GM23338 (cell line): ENCODE measurements around the gene AOPEP. TPM values are rescaled to one million over a fixed set of nuclear protein-coding genes. Genes with fewer than 3 reads are reported as not detected.
A peak's percentile ranks its signal among the peaks of the same experiment; 100 is the strongest.

ENCODE experiments used
- ATAC-seq: fragments of 200-7000 bp; cut with Tn5 transposase; 3 replicates; pipeline ENCODE4 v1.9.1; 2020
- DNase-seq: peaks from one replicate; pipeline ENCODE4 v3.0.0-alpha.2; 2015; ENCODE audit warnings: low spot score
- H2AFZ ChIP-seq: fragments of 200-600 bp; sonication (generic); 2 replicates; pipeline ENCODE4 v1.8.0; 2016; ENCODE audit warnings: antibody characterized with exemption, mild to moderate bottlenecking, moderate library complexity
- H3F3A ChIP-seq: fragments of 200-600 bp; sonication (generic); replicated peaks from 2 replicates; pipeline ENCODE4 v1.8.0; 2017; ENCODE audit warnings: antibody characterized with exemption, mixed run types, low read depth
- H3K27ac ChIP-seq: fragments of 200-600 bp; sonication (generic); 2 replicates; pipeline ENCODE4 v1.6.1; 2016; ENCODE audit warnings: low read depth
- H3K27me3 ChIP-seq: fragments of 200-600 bp; sonication (generic); 2 replicates; pipeline ENCODE4 v1.8.0; 2016; ENCODE audit warnings: mild to moderate bottlenecking, mixed run types, moderate library complexity; ENCODE audit not compliant: insufficient read depth
- H3K36me3 ChIP-seq: fragments of 200-600 bp; sonication (generic); 2 replicates; pipeline ENCODE4 v1.8.0; 2016; ENCODE audit warnings: mild to moderate bottlenecking; ENCODE audit not compliant: insufficient read depth
- H3K4me1 ChIP-seq: fragments of 200-600 bp; sonication (generic); 2 replicates; pipeline ENCODE4 v1.8.0; 2016; ENCODE audit warnings: mild to moderate bottlenecking, moderate library complexity; ENCODE audit not compliant: insufficient read depth
- H3K4me2 ChIP-seq: fragments of 200-600 bp; sonication (generic); 2 replicates; pipeline ENCODE4 v1.7.1; 2017; ENCODE audit warnings: mixed run types
- H3K4me3 ChIP-seq: fragments of 200-600 bp; sonication (generic); 2 replicates; pipeline ENCODE4 v1.6.1; 2016; ENCODE audit warnings: mixed run types
- H3K79me2 ChIP-seq: fragments of 200-600 bp; sonication (generic); replicated peaks from 2 replicates; pipeline ENCODE4 v1.8.0; 2017; ENCODE audit warnings: mild to moderate bottlenecking; ENCODE audit not compliant: insufficient read depth
- H3K9me2 ChIP-seq: fragments of 200-600 bp; sonication (generic); 2 replicates; pipeline ENCODE4 v1.8.0; 2017; ENCODE audit not compliant: insufficient read depth
- H4K20me1 ChIP-seq: fragments of 200-600 bp; sonication (generic); replicated peaks from 2 replicates; pipeline ENCODE4 v1.8.0; 2017; ENCODE audit warnings: mild to moderate bottlenecking; ENCODE audit not compliant: insufficient read depth
- H3K27ac Mint-ChIP-seq: 2 replicates; pipeline ENCODE4 v1.8.0; 2020; ENCODE audit warnings: inconsistent platforms, mild to moderate bottlenecking, moderate library complexity, mixed read lengths
- H3K27me3 Mint-ChIP-seq: 3 replicates; pipeline ENCODE4 v1.8.0; 2022; ENCODE audit warnings: low read depth, mild to moderate bottlenecking, moderate library complexity, mixed read lengths, inconsistent platforms; ENCODE audit not compliant: insufficient read depth, poor library complexity
- H3K36me3 Mint-ChIP-seq: 3 replicates; pipeline ENCODE4 v1.8.0; 2021; ENCODE audit warnings: low read depth, mild to moderate bottlenecking, inconsistent platforms, moderate library complexity, mixed read lengths
- H3K4me1 Mint-ChIP-seq: 3 replicates; pipeline ENCODE4 v1.8.0; 2020; ENCODE audit warnings: mild to moderate bottlenecking, inconsistent platforms, mixed read lengths
- H3K4me3 Mint-ChIP-seq: 3 replicates; pipeline ENCODE4 v1.8.0; 2021; ENCODE audit warnings: moderate library complexity, mild to moderate bottlenecking, inconsistent platforms, mixed read lengths
- H3K9me3 Mint-ChIP-seq: 3 replicates; pipeline ENCODE4 v1.8.0; 2020; ENCODE audit warnings: moderate library complexity, mild to moderate bottlenecking, inconsistent platforms, mixed read lengths
- CREB1 ChIP-seq: fragments of 250-450 bp; sonication (Bioruptor Pico); IDR thresholded peaks from 2 replicates; pipeline ENCODE4 v1.5.0; 2020; ENCODE audit warnings: low read depth, mild to moderate bottlenecking, moderate library complexity
- CTCF ChIP-seq, 2 experiments: fragments of 200-600 bp in 1 of 2; sonication (generic) in 1 of 2; conservative IDR thresholded peaks; 2 replicates each; pipeline versions ENCODE4 v1.5.1 to v1.6.1; 2016 to 2017; ENCODE audit warnings: antibody characterized with exemption in 2 of 2, low read depth in 2 of 2, mild to moderate bottlenecking in 2 of 2, moderate library complexity in 1 of 2
- ETS1 ChIP-seq: IDR thresholded peaks from 2 replicates; pipeline ENCODE4 v1.6.1; 2016; ENCODE audit warnings: antibody characterized with exemption
- EZH2 ChIP-seq: fragments of 200-600 bp; sonication (generic); IDR thresholded peaks from one replicate; pipeline ENCODE4 v1.8.0; 2017; ENCODE audit warnings: antibody characterized with exemption, mild to moderate bottlenecking, low read depth; ENCODE audit not compliant: unreplicated experiment
- EZH2phosphoT487 ChIP-seq: fragments of 200-600 bp; sonication (generic); IDR thresholded peaks from one replicate; pipeline ENCODE4 v1.8.1; 2018; ENCODE audit warnings: antibody characterized with exemption; ENCODE audit not compliant: unreplicated experiment
- JUNB ChIP-seq: IDR thresholded peaks from one replicate; pipeline ENCODE4 v1.6.1; 2016; ENCODE audit warnings: antibody characterized with exemption; ENCODE audit not compliant: unreplicated experiment
- NANOG ChIP-seq: IDR thresholded peaks from 2 replicates; pipeline ENCODE4 v1.6.1; 2016; ENCODE audit warnings: antibody characterized with exemption, borderline replicate concordance
- POLR2AphosphoS5 ChIP-seq: IDR thresholded peaks from 2 replicates; pipeline ENCODE4 v1.6.1; 2016; ENCODE audit warnings: antibody characterized with exemption, low read depth
- REST ChIP-seq: IDR thresholded peaks from one replicate; pipeline ENCODE4 v1.6.1; 2018; ENCODE audit warnings: antibody characterized with exemption; ENCODE audit not compliant: unreplicated experiment
- STAT1 ChIP-seq: IDR thresholded peaks from one replicate; pipeline ENCODE4 v1.6.1; 2016; ENCODE audit warnings: antibody characterized with exemption; ENCODE audit not compliant: unreplicated experiment
- ZNF114 ChIP-seq: fragments of 250-450 bp; sonication (Bioruptor Pico); IDR thresholded peaks from 2 replicates; pipeline ENCODE4 v1.5.0; 2020; ENCODE audit warnings: mild to moderate bottlenecking, moderate library complexity
- ZNF331 ChIP-seq: fragments of 250-450 bp; sonication (Bioruptor Pico); IDR thresholded peaks from 2 replicates; pipeline ENCODE4 v1.5.0; 2020; ENCODE audit warnings: low read depth, mild to moderate bottlenecking, moderate library complexity
- polyA plus RNA-seq: library from polyadenylated mRNA; unstranded; fragments of >200 nt; fragmentation: Nextera tagmentation; extraction: Ambion mirVana; gene quantifications from 2 replicates; pipeline ENCODE4 v1.2.1, GENCODE V29; 2016
- total RNA-seq: library from RNA; depleted of rRNA; stranded (reverse); fragments of >200 nt; shearing (Covaris generic); gene quantifications from 2 replicates; pipeline ENCODE4 v1.2.3, GENCODE V29; 2014
- TF ChIP-seq, protein P1 (sequence below): fragments of 250-450 bp; sonication (Bioruptor Pico); IDR thresholded peaks from 2 replicates; pipeline ENCODE4 v1.5.0; 2020; ENCODE audit warnings: mild to moderate bottlenecking, moderate library complexity

AOPEP gene
- total and polyA plus RNA-seq, 2 experiments from 2014 or later = 7.0 to 16.5 TPM

DNA sequence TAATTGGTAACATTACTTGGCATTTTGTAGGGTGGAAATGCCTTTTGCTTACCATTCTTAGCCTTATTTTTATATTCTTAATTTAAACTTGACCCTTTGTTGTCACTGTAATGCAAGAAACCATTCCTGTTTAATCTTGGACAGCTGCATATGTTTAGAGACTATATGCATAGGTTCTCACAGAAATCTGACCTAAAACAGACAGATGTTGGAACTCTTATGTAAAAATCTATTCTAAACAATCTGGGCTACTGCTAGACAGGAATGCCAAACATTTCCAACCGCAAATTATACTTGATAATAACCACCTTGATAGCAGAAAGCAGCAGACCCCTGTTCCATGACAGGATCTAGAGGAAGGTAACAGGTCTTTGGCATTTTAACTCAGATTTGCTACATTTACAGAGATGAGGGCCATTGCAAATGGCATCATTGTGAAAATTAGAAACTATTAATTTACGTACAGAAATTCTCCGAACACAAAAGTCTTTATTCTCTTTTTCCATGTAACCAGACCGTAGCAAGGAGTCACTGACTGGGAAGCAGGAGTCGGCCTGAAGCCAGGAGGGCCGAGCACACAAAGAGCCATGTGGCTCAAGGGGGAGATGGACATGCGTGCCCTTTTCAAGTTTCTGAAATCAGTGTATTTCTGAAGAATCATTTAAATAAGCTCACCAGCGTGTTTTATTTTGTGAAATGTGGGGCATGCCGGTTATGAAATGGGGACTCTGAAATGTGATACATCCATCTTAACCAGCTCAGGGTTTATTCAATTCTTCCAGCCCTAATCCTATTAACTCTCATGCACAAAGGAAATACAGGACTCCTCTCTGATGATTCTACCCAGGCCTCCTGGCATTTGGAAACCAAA, 139.3 kb downstream of the AOPEP start:
- ATAC-seq (peak; percentile 55), DNase-seq (no peak)
- H3K4me3 ChIP-seq = no peak overlapping the region
- no peaks in the 10 kb centered on the region for H4K20me1 ChIP-seq
- H3K79me2 ChIP-seq = no peaks in the 10 kb centered on the region
- H3K9me2 ChIP-seq = no peaks in the 10 kb centered on the region
- Mint-ChIP-seq H3K9me3 (no peaks in the 10 kb centered on the region), H3K27me3 (no peaks in the 10 kb centered on the region), H3K4me1 (peaks cover 21% of the 10 kb centered on the region), H3K27ac (peak overlapping the region; percentile 91), H3K4me3 (no peak overlapping the region), H3K36me3 (no peaks in the 10 kb centered on the region)
- H2AFZ ChIP-seq = no peak overlapping the region
- H3K4me1 ChIP-seq = peaks cover 9% of the 10 kb centered on the region; the same call in 1 of the 2 replicates
- H3F3A ChIP-seq = no peaks in the 10 kb centered on the region
- no peaks in the 10 kb centered on the region for H3K27me3 ChIP-seq
- no peak overlapping the region for H3K4me2 ChIP-seq
- no peaks in the 10 kb centered on the region for H3K36me3 ChIP-seq
- no peak overlapping the region for H3K27ac ChIP-seq
- no peak for TF ChIP-seq JUNB
- TF ChIP-seq CREB1 = no peak
- no peak for TF ChIP-seq REST
- TF ChIP-seq CTCF (conservative IDR thresholded peaks at IDR 0.05; ENCODE audit: low read depth in 2 of 2) = no peak
- TF ChIP-seq ZNF331 (CRISPR knock-in tag) = no peak
- no peak for TF ChIP-seq STAT1
- no peak for TF ChIP-seq ETS1
- TF ChIP-seq EZH2 = no peak
- TF ChIP-seq, protein P1, sequence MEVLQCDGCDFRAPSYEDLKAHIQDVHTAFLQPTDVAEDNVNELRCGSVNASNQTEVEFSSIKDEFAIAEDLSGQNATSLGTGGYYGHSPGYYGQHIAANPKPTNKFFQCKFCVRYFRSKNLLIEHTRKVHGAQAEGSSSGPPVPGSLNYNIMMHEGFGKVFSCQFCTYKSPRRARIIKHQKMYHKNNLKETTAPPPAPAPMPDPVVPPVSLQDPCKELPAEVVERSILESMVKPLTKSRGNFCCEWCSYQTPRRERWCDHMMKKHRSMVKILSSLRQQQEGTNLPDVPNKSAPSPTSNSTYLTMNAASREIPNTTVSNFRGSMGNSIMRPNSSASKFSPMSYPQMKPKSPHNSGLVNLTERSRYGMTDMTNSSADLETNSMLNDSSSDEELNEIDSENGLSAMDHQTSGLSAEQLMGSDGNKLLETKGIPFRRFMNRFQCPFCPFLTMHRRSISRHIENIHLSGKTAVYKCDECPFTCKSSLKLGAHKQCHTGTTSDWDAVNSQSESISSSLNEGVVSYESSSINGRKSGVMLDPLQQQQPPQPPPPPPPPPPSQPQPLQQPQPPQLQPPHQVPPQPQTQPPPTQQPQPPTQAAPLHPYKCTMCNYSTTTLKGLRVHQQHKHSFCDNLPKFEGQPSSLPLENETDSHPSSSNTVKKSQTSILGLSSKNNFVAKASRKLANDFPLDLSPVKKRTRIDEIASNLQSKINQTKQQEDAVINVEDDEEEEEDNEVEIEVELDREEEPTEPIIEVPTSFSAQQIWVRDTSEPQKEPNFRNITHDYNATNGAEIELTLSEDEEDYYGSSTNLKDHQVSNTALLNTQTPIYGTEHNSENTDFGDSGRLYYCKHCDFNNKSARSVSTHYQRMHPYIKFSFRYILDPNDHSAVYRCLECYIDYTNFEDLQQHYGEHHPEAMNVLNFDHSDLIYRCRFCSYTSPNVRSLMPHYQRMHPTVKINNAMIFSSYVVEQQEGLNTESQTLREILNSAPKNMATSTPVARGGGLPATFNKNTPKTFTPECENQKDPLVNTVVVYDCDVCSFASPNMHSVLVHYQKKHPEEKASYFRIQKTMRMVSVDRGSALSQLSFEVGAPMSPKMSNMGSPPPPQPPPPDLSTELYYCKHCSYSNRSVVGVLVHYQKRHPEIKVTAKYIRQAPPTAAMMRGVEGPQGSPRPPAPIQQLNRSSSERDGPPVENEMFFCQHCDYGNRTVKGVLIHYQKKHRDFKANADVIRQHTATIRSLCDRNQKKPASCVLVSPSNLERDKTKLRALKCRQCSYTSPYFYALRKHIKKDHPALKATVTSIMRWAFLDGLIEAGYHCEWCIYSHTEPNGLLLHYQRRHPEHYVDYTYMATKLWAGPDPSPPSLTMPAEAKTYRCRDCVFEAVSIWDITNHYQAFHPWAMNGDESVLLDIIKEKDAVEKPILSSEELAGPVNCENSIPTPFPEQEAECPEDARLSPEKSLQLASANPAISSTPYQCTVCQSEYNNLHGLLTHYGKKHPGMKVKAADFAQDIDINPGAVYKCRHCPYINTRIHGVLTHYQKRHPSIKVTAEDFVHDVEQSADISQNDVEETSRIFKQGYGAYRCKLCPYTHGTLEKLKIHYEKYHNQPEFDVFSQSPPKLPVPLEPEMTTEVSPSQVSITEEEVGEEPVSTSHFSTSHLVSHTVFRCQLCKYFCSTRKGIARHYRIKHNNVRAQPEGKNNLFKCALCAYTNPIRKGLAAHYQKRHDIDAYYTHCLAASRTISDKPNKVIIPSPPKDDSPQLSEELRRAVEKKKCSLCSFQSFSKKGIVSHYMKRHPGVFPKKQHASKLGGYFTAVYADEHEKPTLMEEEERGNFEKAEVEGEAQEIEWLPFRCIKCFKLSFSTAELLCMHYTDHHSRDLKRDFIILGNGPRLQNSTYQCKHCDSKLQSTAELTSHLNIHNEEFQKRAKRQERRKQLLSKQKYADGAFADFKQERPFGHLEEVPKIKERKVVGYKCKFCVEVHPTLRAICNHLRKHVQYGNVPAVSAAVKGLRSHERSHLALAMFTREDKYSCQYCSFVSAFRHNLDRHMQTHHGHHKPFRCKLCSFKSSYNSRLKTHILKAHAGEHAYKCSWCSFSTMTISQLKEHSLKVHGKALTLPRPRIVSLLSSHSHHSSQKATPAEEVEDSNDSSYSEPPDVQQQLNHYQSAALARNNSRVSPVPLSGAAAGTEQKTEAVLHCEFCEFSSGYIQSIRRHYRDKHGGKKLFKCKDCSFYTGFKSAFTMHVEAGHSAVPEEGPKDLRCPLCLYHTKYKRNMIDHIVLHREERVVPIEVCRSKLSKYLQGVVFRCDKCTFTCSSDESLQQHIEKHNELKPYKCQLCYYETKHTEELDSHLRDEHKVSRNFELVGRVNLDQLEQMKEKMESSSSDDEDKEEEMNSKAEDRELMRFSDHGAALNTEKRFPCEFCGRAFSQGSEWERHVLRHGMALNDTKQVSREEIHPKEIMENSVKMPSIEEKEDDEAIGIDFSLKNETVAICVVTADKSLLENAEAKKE (CRISPR knock-in tag) = no peak
- TF ChIP-seq EZH2phosphoT487 = no peak
- no peak for TF ChIP-seq ZNF114
- no peak for TF ChIP-seq POLR2AphosphoS5
- no peak for TF ChIP-seq NANOG
